GM19438 (cell line): ENCODE data around the gene ROR2.

Experiments used
- ATAC-seq: cut with Tn5 transposase; IDR thresholded peaks from one replicate; pipeline ENCODE4 v1.9.1; 2021; ENCODE audit warnings: low read depth; ENCODE audit not compliant: unreplicated experiment

ROR2 gene

DNA sequence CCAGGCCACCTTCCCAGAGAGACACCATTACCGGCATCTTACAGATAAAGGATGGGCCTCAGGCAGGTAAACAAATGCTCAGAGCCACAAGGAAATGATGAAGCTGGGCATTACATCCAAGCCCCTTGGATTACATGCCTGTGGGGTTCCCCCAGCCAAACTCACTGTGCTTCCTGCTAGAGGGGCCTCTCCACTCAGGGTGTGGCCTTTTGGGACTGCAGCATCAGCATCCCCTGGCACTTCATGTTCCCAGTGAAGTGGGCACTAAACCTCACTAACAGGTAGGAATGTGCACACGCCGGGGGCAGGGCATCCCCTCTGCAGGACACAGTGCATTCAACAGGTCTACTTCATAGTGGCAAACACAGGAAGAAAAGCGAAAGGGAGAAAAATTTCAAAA lies 125.9 kb downstream of the ROR2 start:
- no peak for ATAC-seq

DNA sequence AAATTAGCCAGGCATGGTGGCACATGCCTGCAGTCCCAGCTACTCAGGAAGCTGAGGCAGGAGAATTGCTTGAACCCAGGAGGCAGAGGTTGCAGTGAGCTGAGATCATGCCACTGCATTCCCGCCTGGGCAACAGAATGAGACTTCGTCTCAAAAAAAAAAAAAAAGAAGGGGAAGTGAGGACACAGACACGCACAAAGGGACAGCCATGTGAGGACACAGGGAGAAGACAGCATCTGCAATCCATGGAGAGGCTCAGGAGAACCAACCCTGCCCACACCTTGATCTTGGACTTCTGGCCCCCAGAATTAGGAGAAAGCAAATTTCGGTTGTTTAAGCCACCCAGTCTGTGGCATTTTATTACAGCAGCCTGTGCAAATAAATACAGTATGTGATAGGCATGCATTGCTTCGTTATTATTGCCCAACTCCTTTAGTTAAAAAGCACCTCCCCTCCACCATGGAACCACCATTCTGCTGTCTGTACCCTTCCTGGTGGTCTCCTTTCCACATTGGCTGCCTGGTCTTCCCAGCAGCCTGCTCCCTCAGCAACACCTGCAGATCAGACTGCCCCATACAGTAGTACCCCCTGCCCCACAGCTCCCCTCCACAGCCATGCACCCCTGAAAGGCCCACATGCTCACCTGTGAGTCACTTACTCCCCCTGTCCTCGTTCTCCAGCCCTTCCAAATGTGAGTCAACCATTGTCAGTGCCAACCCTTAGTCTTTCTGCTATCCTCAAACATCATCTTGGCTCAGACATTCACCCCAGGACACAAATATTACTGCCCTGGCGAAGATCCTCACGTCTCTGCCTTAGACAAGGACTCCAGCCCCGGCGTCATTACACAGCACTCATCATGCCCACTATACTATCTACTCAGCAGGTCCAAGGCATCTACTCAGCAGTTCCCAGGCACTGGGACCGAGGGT lies 128.8 kb downstream of the ROR2 start:
- ATAC-seq = no peak

DNA sequence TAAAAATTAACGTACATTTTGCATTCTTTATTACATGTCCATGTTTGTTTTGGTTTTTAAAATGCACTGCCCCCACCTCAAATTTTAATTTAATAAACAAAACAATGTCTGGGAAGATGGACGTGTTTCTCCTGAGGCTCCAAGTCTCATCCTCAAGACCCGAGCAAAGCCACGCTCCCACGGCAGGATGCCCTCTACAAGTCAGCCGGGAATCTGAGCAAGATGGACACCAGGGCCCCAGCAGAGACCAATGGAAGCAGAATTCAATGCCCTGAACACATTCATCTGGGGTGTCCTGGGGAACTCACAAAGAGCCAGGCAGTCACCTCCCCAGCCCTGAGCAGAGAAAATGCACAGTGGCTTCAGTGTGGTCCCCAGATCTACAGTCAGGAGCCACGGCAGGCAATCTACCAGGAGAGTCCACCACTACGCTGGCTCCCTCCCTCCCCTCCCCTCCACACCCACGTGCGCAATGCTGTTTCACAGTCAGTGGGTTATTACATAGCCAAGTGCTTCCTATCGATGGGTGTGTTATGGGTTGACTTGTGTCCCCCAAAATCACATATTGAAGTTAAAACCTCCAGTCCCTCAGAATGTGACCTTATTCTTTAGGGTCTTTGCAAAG lies 129.8 kb downstream of the ROR2 start:
- no peak for ATAC-seq

DNA sequence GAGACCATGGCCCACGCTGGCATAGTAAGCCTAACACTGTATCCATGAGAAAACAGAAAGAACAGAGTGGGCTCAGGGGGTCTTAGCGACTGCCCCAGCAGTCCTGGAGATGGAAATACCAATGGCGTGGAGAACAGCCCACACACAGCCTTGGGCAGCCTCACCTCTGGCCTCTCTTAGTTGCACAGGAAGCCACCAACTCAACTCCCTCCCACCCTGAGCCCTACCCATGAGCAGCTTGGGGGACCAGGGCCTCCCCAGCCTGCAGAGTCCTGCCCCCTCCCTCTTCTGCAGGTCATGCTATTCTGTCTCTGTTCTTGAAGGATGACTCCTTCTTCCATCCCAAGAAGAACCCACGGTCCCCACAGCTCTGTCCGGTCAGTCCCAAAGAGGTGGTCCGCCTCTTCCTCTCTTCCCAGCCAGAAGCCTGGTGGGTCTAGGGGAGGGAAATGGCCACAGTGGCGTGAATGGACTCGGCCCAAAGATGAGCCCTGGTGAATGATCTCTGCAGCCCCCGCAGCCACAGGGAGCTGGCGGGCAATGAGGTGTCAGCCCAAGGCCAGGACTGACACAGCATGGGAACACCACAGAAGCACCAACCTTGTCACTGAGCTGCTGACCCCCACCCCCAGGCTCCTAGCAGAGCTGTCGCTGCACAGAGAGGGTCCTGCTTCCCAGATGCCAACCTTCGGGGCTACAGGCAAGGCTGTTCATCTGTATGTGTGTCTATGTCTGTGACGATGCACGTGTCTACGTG lies 131.2 kb downstream of the ROR2 start:
- ATAC-seq = no peak

DNA sequence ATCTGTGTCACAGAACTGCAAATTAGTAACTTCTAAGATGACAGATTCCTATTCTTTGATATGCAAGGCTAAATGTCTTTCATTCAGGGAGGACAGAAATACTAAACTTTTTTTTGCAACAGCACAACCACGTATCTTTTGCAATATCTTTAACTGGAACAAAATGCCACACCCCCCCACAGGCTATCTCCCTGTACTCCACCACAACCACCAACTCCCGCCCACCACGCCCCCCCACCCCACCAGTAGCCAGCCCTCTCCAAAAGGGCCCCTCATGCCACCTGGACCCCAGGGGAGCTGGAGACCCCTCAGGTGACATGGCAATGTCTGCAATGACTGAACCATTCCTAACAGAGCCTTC lies 131.8 kb downstream of the ROR2 start:
- no peak for ATAC-seq

DNA sequence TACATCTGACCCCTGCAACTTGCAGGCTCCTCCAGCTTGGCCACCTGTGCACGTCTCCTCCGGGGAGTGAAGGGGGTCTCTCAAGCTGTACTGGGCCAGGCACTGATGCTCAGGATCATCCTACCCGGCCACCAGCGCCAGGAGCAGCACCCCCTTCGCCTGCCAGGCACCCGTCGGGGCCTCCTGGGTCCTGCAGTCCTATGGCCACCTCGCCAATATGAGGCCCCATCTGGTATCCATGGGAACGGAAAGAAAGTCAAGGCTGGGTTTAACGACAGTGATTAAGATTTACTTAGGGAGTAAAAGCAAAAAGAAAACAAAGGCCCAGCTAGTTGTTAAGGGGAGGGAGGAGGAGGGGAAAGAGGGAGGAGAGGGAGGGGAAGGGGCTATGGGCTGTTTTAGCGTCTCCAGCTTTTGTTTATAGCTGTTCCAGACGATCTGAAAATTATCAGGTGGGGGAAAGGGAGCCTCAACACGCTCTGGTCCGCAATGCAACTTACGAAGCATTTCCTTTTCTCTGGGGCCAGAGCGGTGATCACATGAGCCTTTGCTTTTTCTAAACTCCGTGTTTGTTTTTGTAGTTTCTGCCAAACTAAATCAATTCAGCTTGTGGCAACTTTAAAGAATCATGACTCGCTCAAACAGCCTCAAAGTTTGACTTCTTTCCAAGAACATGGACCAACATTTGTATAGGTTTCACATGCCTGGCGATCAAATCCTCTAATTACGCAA lies 132.4 kb downstream of the ROR2 start:
- no peak for ATAC-seq

DNA sequence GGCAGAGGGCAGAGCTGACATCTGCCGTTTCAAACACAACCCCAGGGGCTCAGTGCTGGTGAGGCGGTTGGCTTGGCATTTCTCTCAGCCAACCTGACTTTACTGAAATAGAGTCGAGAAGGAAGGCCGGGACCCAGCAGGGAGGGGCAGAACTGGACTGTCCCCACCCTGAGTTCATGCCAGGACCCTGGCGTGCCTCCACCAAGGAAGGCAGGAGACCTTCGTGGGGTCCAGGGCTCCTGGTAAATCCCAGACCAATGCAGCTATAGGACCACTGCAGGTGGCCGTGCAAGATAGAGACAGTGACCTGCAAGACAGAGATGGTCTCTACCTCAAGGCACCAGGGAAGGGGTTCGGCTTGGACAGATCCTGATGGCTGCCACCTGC lies 132.9 kb downstream of the ROR2 start:
- no peak for ATAC-seq

DNA sequence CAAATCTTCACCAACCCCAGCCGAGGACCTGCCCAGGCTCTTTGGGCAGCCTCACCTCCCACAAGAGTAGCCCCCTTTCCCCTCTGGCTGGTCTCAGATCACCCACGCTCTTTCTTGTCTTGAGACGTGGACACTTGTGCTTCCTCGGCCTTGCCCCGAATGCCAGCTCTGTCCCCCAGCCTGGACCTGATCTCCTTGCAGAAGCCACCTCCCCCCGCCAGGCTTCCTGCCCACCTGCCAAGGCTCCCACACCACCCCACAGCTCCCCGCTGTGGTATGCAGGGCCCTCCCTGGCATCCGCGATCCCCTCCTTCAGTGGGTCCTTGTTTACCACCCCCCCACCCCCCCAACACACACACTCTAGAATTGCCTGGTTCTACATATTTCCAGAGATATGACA lies 133.7 kb downstream of the ROR2 start:
- ATAC-seq = no peak

DNA sequence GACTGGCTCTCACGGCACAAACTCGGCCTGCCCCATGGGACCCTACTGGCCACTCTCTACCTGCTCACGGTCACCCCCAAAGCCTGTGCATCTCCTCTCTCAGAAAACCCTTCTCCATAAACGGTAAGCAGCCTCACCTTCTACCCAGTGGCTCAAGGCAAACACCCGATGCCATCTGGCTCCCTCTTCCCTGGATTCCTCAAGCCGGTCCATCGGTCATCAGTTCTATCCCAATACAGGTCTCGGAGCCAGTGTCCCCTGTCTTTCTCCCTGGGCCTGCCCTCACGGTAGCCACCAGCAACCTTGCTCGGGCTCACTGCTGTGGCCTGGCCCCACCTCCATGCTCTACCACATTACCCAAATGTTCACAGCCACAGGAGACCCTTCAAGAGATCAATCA lies 134.1 kb downstream of the ROR2 start:
- no peak for ATAC-seq

DNA sequence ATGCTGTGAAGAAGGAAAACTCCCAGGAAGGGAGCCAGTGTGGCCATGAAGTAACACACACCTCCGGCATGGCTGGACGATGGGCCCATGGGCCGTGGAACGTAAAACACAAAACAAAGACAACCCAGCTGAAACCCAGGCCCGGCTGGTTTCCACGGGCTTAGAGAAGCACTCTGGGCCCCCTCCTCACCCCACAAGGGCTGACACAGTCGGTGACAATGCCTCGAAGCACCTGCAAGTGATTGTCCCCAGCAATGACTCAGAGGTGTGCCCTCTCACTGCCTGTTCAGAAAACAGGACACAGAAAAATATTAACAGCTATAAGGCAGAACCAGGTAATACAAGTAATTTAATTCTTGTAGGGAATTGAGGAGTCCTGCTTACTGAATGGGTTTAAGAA lies 135.3 kb downstream of the ROR2 start:
- no peak for ATAC-seq

DNA sequence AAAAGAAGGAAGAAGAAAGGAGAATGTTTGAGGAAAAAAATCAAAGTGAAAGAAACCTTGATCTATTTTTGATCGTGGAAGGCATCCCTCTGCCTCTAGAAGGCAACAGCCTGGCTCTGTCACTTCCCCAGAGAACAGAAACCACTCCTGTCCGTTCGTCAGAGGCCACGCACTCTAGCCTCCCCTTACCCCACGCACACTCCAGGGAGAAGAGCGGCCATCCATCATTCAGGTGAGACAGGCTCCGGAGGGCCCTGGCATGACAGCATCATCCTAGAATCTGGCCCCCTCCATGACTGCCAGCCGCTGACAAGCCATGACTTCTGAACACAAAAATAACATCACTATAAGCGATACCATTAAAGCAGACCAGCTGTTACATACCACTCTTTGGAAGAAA lies 135.8 kb downstream of the ROR2 start:
- ATAC-seq = no peak

DNA sequence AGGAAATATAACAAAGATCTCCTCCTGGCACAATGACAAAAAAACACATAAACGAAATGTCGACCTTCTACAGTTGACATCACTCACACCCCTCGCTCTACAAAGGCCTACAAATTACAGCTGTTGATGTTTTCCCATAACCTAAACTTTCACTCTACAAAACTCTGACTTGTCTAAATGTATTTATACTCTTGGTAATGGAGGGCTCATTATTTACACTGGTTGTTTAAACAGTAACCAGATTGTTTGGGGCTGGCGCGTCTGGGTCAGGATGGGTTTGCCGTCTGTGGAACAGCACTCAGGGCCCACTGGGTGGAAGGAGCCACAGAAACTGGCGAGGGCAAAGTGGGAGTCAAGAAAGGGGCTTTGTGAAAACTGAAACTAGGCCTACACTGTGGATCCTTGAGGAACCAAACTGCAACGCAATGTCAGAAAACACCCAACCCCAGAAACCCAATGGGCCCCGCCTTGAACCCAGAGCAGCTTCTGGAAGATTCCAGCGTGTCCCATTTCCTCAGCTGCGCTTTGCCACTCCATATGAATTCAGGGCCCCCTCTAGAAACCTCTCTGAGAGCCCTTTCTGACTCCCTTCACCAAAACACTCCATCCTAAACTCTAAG lies 136.7 kb downstream of the ROR2 start:
- ATAC-seq = no peak

DNA sequence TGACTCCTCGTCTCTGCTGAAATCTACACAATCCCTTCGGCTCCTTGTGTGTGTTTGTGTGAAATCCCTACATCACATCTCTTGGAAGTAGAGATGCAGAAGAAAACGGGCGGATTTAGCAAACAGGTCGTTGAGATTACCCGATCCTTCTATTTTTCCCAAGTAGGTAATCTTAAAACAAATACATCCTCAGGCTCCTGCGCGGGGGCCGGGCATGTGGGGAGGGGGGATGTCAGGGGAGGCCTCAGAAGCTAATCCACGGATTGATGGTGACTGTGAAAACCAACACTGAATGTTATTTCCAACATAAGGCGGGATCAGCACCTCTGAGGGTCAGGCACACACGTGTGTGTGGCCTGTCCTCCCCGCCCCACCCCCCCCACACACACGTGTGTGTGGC lies 137.8 kb downstream of the ROR2 start:
- no peak for ATAC-seq

DNA sequence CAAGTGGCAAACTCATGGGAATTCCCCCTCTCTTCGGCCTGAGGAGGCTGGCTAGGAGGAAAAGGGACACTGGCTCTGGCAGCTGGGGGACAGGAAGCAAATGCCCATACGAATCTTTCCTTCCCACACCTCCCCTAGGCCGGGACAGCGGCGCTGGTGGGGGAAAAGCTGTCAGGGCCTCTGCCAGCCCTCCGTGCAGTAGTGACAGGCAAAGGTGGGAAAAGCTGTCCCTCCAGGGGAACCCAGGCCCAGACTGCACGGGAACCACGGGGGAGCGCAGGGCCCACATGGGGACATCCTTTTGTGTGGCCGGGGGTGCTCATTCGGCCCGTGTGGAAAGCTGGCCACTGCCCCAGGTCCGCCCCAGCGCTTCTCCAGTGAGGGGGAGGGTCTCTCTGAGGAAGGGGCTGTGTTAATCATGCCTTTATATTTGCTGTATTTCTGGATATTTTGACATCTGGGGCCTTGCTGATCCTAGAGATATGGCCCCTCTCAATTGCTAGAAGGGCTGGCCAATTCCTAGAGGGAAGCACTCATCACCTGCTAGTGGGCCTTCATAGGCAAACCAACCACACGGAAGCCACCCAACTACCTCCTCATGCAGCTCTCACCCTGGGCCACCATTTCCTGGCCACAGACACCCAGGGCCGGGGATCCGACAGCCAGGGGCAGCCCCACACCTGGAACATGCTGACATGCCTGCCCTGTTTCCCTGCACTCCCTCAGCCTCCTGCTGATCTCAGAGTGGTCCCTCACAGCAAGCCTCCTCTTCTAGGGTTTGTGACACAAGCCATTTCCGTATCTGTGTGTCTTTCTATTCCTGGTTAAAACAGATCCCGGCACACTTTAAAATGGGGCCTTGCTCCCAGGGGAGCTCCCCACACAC lies 138.8 kb downstream of the ROR2 start:
- no peak for ATAC-seq

DNA sequence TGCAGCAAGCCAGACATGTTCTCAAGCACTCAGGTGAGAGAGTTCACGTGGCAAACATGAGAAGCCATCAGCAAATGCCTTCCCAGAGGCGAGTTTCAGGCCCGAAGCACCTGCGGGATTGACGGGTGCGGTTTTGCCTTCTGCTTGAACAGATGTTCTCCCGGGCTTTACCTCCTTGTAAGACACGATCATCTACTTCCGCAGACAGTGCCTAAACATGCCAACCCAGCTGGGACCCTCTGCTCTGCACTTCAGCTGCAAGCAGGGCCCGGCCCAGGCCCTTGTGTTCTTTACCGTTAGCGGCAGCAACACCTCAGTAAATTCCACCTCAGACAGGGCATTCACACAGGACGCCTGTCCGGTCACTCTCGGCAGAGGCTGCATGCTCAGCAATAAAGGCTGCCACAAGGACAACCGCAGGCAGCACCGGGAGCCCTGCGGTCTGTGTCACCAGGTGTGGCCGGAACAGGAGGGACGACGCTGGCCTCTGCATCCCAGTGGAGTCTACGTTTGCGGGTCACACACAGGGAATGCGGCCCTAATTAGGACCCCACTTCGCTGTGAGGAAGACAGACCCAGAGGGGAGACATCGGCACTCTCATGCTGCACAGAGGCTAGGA lies 139.6 kb downstream of the ROR2 start:
- ATAC-seq = no peak

DNA sequence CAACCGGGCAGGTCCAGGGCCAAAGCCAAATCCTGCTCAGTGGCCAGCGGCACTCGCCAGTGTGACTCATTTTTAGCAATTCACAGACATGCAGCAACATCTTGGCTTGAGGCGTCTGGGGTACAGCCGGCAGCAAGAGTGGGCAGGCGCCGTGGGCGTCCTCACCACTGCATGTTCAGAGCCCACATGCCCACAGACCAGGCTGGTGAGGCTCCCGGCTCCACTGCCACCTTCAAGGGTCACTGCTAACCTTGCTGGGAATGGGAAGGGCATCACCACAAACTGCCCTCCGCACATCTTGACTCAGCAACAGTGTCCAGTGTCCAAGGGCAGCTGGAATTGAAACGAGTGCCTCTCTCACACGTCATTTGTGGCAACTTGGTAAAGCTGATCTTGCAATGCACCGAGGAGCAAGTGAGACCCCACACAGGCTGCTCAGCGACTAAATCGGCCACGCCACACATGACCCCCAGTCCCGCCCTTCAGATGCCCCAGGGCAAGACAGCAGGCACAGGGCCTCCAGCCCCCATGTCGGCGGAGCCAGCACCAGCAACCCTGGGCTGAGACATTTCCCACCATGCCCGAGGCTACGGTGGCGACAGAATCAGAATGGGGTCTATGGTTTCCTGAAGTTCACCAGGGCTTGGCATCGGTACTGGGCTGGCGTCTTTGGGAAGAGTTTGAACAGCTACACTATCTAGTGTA lies 140.3 kb downstream of the ROR2 start:
- no peak for ATAC-seq

DNA sequence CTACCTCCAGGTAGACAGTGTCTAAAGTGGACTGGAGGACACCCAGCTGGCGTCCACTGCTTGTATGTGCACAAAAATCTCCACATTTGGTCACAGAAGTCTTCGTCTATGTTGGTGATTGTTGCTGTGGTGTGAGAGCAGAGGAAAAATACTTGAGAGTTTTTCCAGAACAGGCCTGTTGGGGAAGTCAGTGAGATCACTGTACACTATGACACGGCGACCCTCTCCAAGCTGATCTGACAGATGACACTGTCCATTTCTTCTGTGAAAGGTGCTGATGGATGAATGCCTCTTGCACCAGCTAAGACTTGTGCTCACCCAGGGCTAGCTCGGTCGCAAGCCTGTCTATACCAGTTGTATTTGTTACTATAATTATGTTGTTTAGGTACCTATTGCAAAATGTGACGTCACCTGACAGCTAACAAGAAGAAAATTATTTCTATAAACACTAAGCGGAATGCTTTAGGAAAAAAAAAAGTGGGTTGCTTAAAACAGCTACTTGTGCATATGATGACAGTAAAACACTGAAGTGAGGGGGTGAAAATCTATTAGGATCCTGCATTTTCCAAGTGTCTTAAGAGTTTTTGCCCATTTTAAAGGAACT lies 142.3 kb downstream of the ROR2 start:
- no peak for ATAC-seq

DNA sequence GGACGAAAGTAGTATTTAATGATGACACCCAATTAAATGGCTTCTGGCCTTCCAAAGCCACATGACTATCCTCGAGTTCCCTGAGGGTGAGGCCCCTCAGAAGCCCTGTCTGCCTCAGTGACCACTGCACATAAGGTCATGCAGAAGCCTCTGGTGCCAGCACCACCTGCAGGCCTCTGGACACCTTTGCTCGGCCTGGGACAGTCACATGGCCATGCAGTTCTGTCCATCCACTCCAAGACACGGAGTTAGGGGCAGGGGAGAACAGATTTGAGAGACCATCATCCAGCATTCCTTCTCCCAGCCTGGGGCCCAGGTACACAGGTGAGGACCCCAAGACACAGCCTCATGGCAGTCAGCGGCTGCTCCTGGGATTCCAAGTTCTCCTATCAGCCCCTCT lies 145.0 kb downstream of the ROR2 start:
- ATAC-seq = no peak
